HEK293T (cell line): ENCODE results near the gene WIPF2.

ENCODE experiments used
- CTBP1 ChIP-seq: fragments of 450-650 bp; IDR thresholded peaks from 2 replicates; pipeline ENCODE4 v1.6.1; 2016; ENCODE audit warnings: borderline replicate concordance
- FOXM1 ChIP-seq: fragments of 450-650 bp; IDR thresholded peaks from 2 replicates; pipeline ENCODE4 v1.6.1; 2017; ENCODE audit warnings: mild to moderate bottlenecking, borderline replicate concordance
- LEF1 ChIP-seq: fragments of 450-650 bp; IDR thresholded peaks from 2 replicates; pipeline ENCODE4 v1.6.1; 2017; ENCODE audit warnings: mild to moderate bottlenecking, borderline replicate concordance
- PKNOX1 ChIP-seq: fragments of 450-650 bp; IDR thresholded peaks from 2 replicates; pipeline ENCODE4 v1.6.1; 2016
- SUZ12 ChIP-seq: fragments of 450-650 bp; IDR thresholded peaks from 2 replicates; pipeline ENCODE4 v1.6.1; 2016; ENCODE audit warnings: mild to moderate bottlenecking
- TARDBP ChIP-seq: fragments of 450-650 bp; IDR thresholded peaks from 2 replicates; pipeline ENCODE4 v1.6.1; 2016

GRCh38 chr17:40173778-40174135, 45.3 kb upstream of the WIPF2 start:
- TF ChIP-seq CTBP1 (no peak), PKNOX1 (no peak), FOXM1 (no peak), SUZ12 (no peak), LEF1 (no peak), TARDBP (no peak)
